PC-9 (cell line): ENCODE results near the gene YPEL3. TPM values are rescaled to one million over a fixed set of nuclear protein-coding genes. Genes with fewer than 3 reads are reported as not detected.

Experiments used
- BruUV-seq: library from RNA; stranded (reverse); fragments of 400-500 nt; replicated peaks from 2 replicates; lab custom pipeline; 2021; lab: Mats Ljungman, UMichigan
- CTCF ChIA-PET: fragments of 300-600 bp; sonication (Branson Sonifier 250); formaldehyde crosslinking; loops from one replicate; lab custom pipeline; 2022; ENCODE audit warnings: antibody characterized with exemption; lab: Charles Lee
- POLR2A ChIA-PET: fragments of 300-600 bp; sonication (Branson Sonifier 250); formaldehyde crosslinking; loops from one replicate; lab custom pipeline; 2022; ENCODE audit warnings: antibody characterized with exemption; ENCODE audit not compliant: unreplicated experiment; lab: Charles Lee
- DNase-seq, 2 experiments: peaks; one replicate each; pipeline versions ENCODE4 v3.0.0 to v3.0.0-alpha.2; 2015 to 2022; ENCODE audit warnings: mixed read lengths in 1 of 2
- H2AFZ ChIP-seq: fragments of 200-600 bp; sonication (generic); 2 replicates; pipeline ENCODE4 v1.8.1; 2017; ENCODE audit warnings: antibody characterized with exemption
- H3F3A ChIP-seq: fragments of 200-600 bp; sonication (generic); 2 replicates; pipeline ENCODE4 v1.8.1; 2017; ENCODE audit warnings: antibody characterized with exemption, mild to moderate bottlenecking, low read depth; ENCODE audit not compliant: insufficient read depth
- H3K27ac ChIP-seq: fragments of 200-600 bp; sonication (generic); 2 replicates; pipeline ENCODE4 v1.6.1; 2016; ENCODE audit warnings: mixed run types
- H3K27me3 ChIP-seq: fragments of 200-600 bp; sonication (generic); 2 replicates; pipeline ENCODE4 v1.6.1; 2016; ENCODE audit warnings: low read depth, mixed run types; ENCODE audit not compliant: insufficient read depth
- H3K36me3 ChIP-seq: fragments of 200-600 bp; sonication (generic); 2 replicates; pipeline ENCODE4 v1.6.1; 2016; ENCODE audit warnings: low read depth, mixed run types
- H3K4me1 ChIP-seq: fragments of 200-600 bp; sonication (generic); replicated peaks from 2 replicates; pipeline ENCODE4 v1.6.1; 2016; ENCODE audit warnings: mixed run types; ENCODE audit not compliant: insufficient read depth
- H3K4me2 ChIP-seq: fragments of 200-600 bp; sonication (generic); 2 replicates; pipeline ENCODE4 v1.6.1; 2017; ENCODE audit warnings: mixed run types
- H3K4me3 ChIP-seq: fragments of 200-600 bp; sonication (generic); 2 replicates; pipeline ENCODE4 v1.6.1; 2016; ENCODE audit warnings: mixed run types
- H3K79me2 ChIP-seq: fragments of 200-600 bp; sonication (generic); 2 replicates; pipeline ENCODE4 v1.6.1; 2017; ENCODE audit warnings: low read depth, mixed run types
- H3K9me2 ChIP-seq: fragments of 200-600 bp; sonication (generic); 2 replicates; pipeline ENCODE4 v1.8.1; 2017; ENCODE audit warnings: mild to moderate bottlenecking; ENCODE audit not compliant: insufficient read depth
- H3K9me3 ChIP-seq: fragments of 200-600 bp; sonication (generic); 2 replicates; pipeline ENCODE4 v1.8.1; 2016; ENCODE audit warnings: low read depth; ENCODE audit not compliant: insufficient read depth
- H4K20me1 ChIP-seq: fragments of 200-600 bp; sonication (generic); 2 replicates; pipeline ENCODE4 v1.8.1; 2017; ENCODE audit not compliant: insufficient read depth
- EZH2 ChIP-seq: fragments of 200-600 bp; sonication (generic); IDR thresholded peaks from 2 replicates; pipeline ENCODE4 v1.8.0; 2017; ENCODE audit warnings: antibody characterized with exemption, low read depth
- intact Hi-C: fragments of 100-400 bp; cut with micrococcal nuclease; formaldehyde crosslinking; loops from one replicate; pipeline ENCODE4 v1.10.0; 2022; ENCODE audit not compliant: unreplicated experiment
- total RNA-seq: library from RNA; stranded (reverse); gene quantifications from 2 replicates; pipeline ENCODE4 v1.2.3, GENCODE V29; 2021
- TF ChIP-seq, protein P1 (sequence below): fragments of 200-600 bp; sonication (generic); conservative IDR thresholded peaks from 2 replicates; pipeline ENCODE4 v1.6.1; 2017; ENCODE audit warnings: mixed run types, antibody characterized with exemption, mild to moderate bottlenecking, moderate library complexity

YPEL3 gene
- total RNA-seq, 1 experiment from 2014 or later = 129 TPM

DNA sequence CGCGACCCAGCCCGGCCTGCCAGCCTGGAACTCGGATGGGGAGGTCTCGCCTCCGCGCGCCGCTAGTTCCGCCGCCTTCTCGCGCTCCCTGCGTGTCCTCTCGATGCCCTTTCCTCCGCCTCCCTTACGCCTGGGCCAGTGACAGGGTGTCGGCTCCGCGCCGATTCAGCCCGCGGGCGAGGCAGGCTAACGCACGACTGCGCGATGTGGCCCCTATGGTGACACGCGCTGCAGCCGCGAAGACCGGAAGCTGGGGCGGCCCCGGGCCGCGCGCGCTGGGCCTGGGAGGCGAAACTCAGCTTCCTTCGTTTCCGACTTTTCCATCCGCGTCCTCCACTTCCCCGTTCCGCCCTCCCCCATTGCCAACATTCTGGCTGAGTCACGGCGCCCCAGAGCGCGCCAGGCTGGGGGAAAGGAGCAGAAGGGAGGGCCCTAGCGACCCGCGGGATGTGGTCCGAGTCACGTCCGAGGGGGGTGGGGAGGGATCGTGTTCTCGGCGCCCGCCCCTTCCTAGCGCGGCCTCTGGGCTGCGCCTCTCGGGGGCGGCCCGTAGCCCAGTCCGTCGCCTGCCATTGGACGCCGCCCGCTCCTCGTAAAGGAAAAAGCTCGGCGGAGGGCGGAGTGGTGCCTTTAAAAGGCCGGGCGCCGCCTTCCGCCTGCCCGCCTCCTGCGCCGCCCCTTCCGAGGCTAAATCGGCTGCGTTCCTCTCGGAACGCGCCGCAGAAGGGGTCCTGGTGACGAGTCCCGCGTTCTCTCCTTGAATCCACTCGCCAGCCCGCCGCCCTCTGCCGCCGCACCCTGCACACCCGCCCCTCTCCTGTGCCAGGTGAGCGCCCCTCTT, 30.7 kb downstream of the YPEL3 start, which contains the start of gene ALDOA:
ALDOA (plus strand) TSS at position 659 of the 841 bp plus-strand sequence. CDS start 1,138 bp downstream, outside the sequence.
- Histone ChIP-seq H3K4me1 (peaks cover 50% of the 10 kb centered on the region), H3K4me3 (peak within 1 kb of the TSS; percentile 94), H3K36me3 (peaks cover 30% of the 10 kb centered on the region), H2AFZ (peak within 1 kb of the TSS; percentile 71), H3K4me2 (peak within 1 kb of the TSS; percentile 97), H4K20me1 (peaks cover 43% of the 10 kb centered on the region), H3K27me3 (no peaks in the 10 kb centered on the region), H3K79me2 (peaks cover 76% of the 10 kb centered on the region), H3K27ac (peak within 1 kb of the TSS; percentile 92), H3K9me3 (no peaks in the 10 kb centered on the region), H3F3A (peaks cover 83% of the 10 kb centered on the region), H3K9me2 (no peaks in the 10 kb centered on the region)
- BruUV-seq = no TSS peak
- DNase-seq = peak; percentile 95 to 100
- ChIA-PET POLR2A (interaction anchor here (0.5 to 1.8 kb wide), 16 partner anchors 22 to 1202 kb away, joined by 3 to 7 read pairs (median 4); partner anchors contain the start of genes NFATC2IP and SH2B1), CTCF (interaction anchor here (0.6 to 1.5 kb wide), 2 partner anchors 10 to 1115 kb away, joined by 3 to 4 read pairs; partner anchors contain the start of gene NFATC2IP)
- intact Hi-C loops = loop anchor here (2.0 to 5.0 kb wide), 2 partner anchors 289 to 592 kb away; partner anchors contain the start of genes CD2BP2 and FBRS
- TF ChIP-seq EZH2 = no peak
- TF ChIP-seq, protein P1, sequence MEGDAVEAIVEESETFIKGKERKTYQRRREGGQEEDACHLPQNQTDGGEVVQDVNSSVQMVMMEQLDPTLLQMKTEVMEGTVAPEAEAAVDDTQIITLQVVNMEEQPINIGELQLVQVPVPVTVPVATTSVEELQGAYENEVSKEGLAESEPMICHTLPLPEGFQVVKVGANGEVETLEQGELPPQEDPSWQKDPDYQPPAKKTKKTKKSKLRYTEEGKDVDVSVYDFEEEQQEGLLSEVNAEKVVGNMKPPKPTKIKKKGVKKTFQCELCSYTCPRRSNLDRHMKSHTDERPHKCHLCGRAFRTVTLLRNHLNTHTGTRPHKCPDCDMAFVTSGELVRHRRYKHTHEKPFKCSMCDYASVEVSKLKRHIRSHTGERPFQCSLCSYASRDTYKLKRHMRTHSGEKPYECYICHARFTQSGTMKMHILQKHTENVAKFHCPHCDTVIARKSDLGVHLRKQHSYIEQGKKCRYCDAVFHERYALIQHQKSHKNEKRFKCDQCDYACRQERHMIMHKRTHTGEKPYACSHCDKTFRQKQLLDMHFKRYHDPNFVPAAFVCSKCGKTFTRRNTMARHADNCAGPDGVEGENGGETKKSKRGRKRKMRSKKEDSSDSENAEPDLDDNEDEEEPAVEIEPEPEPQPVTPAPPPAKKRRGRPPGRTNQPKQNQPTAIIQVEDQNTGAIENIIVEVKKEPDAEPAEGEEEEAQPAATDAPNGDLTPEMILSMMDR = no peak

DNA sequence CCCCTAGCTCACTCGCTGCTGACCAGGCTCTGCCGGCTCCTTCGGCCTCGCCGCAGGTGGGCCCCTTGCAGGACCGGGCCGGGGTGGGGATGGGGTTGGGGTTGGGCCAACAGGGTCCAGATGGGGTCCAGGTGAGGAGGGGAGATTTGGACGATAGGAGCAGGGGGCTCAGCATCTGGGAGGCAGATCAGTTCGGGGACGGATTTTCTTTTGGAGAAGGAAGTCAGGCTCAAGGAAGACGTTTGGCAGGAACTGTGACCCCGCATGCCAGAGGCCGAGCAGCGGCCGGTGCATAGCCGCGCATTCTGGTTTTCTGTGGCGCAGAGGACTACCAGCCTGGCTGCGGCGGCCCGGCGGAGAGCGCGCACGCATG, 31.3 kb downstream of the YPEL3 start:
- Histone ChIP-seq H2AFZ (peak overlapping the region; percentile 71), H3K4me1 (peaks cover 55% of the 10 kb centered on the region), H4K20me1 (peaks cover 37% of the 10 kb centered on the region), H3K9me2 (no peaks in the 10 kb centered on the region), H3K27ac (peak overlapping the region; percentile 92), H3K36me3 (peaks cover 29% of the 10 kb centered on the region), H3K9me3 (no peaks in the 10 kb centered on the region), H3K27me3 (no peaks in the 10 kb centered on the region), H3K4me2 (peak overlapping the region; percentile 78), H3K4me3 (peak overlapping the region; percentile 94), H3F3A (peaks cover 83% of the 10 kb centered on the region), H3K79me2 (peaks cover 69% of the 10 kb centered on the region)
- no peak for TF ChIP-seq EZH2
- TF ChIP-seq, protein P1 = no peak
- TSS peak; percentile 69 for BruUV-seq
- intact Hi-C loops = loop anchor here (1.0 to 5.0 kb wide), 3 partner anchors 11 to 593 kb away; partner anchors contain the start of genes CD2BP2 and FBRS
- no peak for DNase-seq
- ChIA-PET POLR2A (interaction anchor here (0.6 to 1.8 kb wide), 3 partner anchors 9 to 344 kb away, joined by 5 to 19 read pairs (median 7); no protein-coding TSS in a partner anchor), CTCF (interaction anchor here (1.5 kb wide), 1 partner anchor 10 kb away, joined by 4 read pairs; no protein-coding TSS in a partner anchor)
